Ovary (tissue), 9 donors: ENCODE data around the gene HTN3. TPM values are rescaled to one million over a fixed set of nuclear protein-coding genes. Genes with fewer than 3 reads are reported as not detected.

Experiments
- DNase-seq, 5 donors: peaks; one replicate each; pipeline ENCODE4 v3.0.0-alpha.2; 2019 to 2020
- H3K27ac ChIP-seq, 2 donors: fragments of 200-600 bp; one replicate each; pipeline versions ENCODE4 v1.5.1 to v1.8.0; 2019 to 2022
- H3K27me3 ChIP-seq: fragments of 200-600 bp; one replicate; pipeline ENCODE4 v1.8.0; 2022
- H3K36me3 ChIP-seq: fragments of 200-600 bp; sonication (generic); one replicate; pipeline ENCODE4 v1.5.1; 2019
- H3K4me1 ChIP-seq: one replicate; pipeline ENCODE4 v1.8.1; 2013; ENCODE audit warnings: mild to moderate bottlenecking, moderate library complexity; ENCODE audit not compliant: insufficient read depth
- H3K4me3 ChIP-seq: fragments of 200-600 bp; sonication (generic); one replicate; pipeline ENCODE4 v1.5.1; 2017
- H3K9me3 ChIP-seq, 2 donors: fragments of 200-600 bp in 1 of 2; sonication (generic) in 1 of 2; one replicate each; pipeline versions ENCODE4 v1.5.1 to v1.8.1; 2013 to 2019; ENCODE audit warnings: mild to moderate bottlenecking in 1 of 2, moderate library complexity in 1 of 2
- EP300 ChIP-seq: sonication (generic); formaldehyde crosslinking; IDR thresholded peaks from one replicate; pipeline ENCODE4 v1.6.1; 2017; ENCODE audit warnings: antibody characterized with exemption
- POLR2A ChIP-seq: fragments of 450-650 bp; IDR thresholded peaks from one replicate; pipeline ENCODE4 v1.6.1; 2017; ENCODE audit warnings: antibody characterized with exemption, mild to moderate bottlenecking, moderate library complexity
- WGBS, 3 donors: extraction: QIAGEN DNeasy Blood & Tissue Kit in 1 of 3; methylation state at CpG; one replicate each; pipeline versions ENCODE4 v1.1.5 to v1.1.7; 2013 to 2017; 5-methylcytosine and 5-hydroxymethylcytosine counted together
- intact Hi-C, 4 donors: fragments of 100-400 bp; cut with DNase I; formaldehyde crosslinking; loops; one replicate each; pipeline versions ENCODE4 v1.11.0 to v1.15.1; 2022 to 2023
- polyA plus RNA-seq, 2 donors: library from polyadenylated mRNA; stranded (reverse); fragments of 200-250 nt in 1 of 2; fragments of 350-450 nt in 1 of 2; fragmentation: Illumina TruSeq in 1 of 2; extraction: RNeasy Lipid Tissue Mini Kit (QIAGEN cat#74804) in 1 of 2; gene quantifications; one replicate each; pipeline ENCODE4 v1.2.3, GENCODE V29; 2013 to 2014
- total RNA-seq, 7 donors: library from RNA; depleted of rRNA in 2 of 7; stranded (reverse); fragments of >200 nt in 2 of 7; fragmentation: NEBNext Ultra II Directional in 3 of 7; extraction: Animal tissue kit (Norgen Biotek cat#: 25700) in 3 of 7; gene quantifications; one replicate each; pipeline versions ENCODE4 v1.1.0 to v1.2.4, GENCODE V29; 2016 to 2023
- TF ChIP-seq, protein P1 (sequence below), 3 donors: fragments of 450-650 bp in 2 of 3; fragments of 200-600 bp in 1 of 3; IDR thresholded peaks; one replicate each; pipeline versions ENCODE4 v1.5.1 to v1.8.0; 2016 to 2022; ENCODE audit warnings: antibody characterized with exemption in 3 of 3, mild to moderate bottlenecking in 1 of 3
- donor health status: DM: no; HTN: no; CAD: no; lungs with moderate emphysema.
- donor health status: DM: no; HTN: no; CAD: no.
- donor health status: Bipolar disorder and iron deficiency.
- donor health status: DM: yes; HTN: yes; CAD: no.
- donor health status: DM: no; HTN: no; CAD: no.
- donor health status: DM: yes; HTN: yes; CAD: no.

HTN3 gene
- total and polyA plus RNA-seq, 9 donors: not detected

DNA sequence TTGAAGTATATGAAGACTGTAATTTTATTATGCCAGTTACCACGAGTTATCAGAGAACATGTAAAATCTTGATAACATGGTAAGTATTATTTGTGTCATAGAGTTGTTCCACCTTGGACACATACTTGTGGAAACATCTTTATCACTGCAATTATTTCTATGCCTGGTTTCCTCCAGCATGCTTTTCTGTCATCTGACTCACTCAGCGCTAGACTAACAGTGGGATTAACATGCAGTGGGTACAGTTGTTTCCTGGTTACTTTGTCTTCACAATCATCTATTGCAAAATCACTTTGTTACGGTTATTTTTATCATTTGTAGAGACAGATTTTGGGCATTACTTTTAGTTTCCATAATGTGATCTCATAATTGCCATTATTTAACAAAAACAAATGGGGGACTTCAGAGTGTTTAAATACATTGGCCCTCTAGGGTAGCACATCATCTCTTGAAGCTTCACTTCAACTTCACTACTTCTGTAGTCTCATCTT, 32.7 kb upstream of the HTN3 start, which contains the start of gene STATH:
Gene STATH (plus strand): TSS at position 441 of the 491 bp plus-strand sequence. CDS start 2,472 bp downstream, outside the sequence.
- TF ChIP-seq, protein P1, sequence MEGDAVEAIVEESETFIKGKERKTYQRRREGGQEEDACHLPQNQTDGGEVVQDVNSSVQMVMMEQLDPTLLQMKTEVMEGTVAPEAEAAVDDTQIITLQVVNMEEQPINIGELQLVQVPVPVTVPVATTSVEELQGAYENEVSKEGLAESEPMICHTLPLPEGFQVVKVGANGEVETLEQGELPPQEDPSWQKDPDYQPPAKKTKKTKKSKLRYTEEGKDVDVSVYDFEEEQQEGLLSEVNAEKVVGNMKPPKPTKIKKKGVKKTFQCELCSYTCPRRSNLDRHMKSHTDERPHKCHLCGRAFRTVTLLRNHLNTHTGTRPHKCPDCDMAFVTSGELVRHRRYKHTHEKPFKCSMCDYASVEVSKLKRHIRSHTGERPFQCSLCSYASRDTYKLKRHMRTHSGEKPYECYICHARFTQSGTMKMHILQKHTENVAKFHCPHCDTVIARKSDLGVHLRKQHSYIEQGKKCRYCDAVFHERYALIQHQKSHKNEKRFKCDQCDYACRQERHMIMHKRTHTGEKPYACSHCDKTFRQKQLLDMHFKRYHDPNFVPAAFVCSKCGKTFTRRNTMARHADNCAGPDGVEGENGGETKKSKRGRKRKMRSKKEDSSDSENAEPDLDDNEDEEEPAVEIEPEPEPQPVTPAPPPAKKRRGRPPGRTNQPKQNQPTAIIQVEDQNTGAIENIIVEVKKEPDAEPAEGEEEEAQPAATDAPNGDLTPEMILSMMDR (IDR thresholded peaks at IDR 0.05): no peak
- TF ChIP-seq EP300 (no peak), POLR2A (no peak)
- Histone ChIP-seq H3K4me1 (no peaks in the 10 kb centered on the region), H3K36me3 (no peaks in the 10 kb centered on the region), H3K4me3 (no peak within 1 kb of the TSS), H3K9me3 (no peaks in the 10 kb centered on the region), H3K27me3 (no peaks in the 10 kb centered on the region), H3K27ac (no peak within 1 kb of the TSS)
- intact Hi-C loops: no loop called here
- 68 to 79% (median 77%) methylated on average over 3 of the region's 3 CpGs for WGBS, 3 donors
- no peak for DNase-seq

DNA sequence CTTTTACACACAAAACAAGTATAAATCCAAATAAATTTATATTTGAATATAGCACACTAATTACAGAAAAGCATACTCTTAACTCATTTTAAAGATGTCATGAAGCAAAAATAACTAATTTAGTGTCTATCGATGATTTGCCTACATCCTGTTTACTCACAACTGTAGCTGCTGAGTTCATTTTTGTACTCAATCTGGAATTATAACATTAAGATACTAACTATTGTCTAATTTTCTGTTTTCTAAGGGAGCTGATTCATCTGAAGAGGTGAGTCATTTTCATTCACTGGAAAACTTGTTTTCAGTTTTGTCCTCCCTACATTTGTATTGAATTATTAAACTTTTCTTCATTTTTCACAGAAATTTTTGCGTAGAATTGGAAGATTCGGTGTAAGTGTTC, 28.8 kb upstream of the HTN3 start:
- H3K4me3 ChIP-seq: no peak overlapping the region
- intact Hi-C loops: no loop called here
- H3K36me3 ChIP-seq: no peaks in the 10 kb centered on the region
- DNase-seq: no peak
- H3K27ac ChIP-seq: no peak overlapping the region
- H3K4me1 ChIP-seq: no peaks in the 10 kb centered on the region
- H3K9me3 ChIP-seq: no peaks in the 10 kb centered on the region
- 69 to 71% (median 71%) methylated on average over 3 of the region's 3 CpGs for WGBS, 3 donors
- H3K27me3 ChIP-seq: no peaks in the 10 kb centered on the region
- TF ChIP-seq, protein P1 (IDR thresholded peaks at IDR 0.05): no peak
- no peak for TF ChIP-seq EP300
- no peak for TF ChIP-seq POLR2A

DNA sequence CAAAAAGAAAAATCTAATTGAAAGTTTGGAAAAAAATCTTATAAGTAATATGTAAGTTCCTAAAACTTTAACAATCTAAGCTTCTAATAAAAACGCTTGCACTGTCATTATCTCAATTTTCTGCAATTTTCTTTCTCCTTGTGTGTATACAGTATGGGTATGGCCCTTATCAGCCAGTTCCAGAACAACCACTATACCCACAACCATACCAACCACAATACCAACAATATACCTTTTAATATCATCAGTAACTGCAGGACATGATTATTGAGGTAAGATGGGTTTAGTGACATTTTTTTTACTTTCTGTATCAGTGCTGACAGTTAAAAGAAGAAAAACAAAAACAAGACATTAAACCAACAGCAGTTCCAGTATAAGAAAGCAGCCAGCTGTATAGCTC, 27.5 kb upstream of the HTN3 start:
- H3K27ac ChIP-seq: no peak overlapping the region
- no peaks in the 10 kb centered on the region for H3K36me3 ChIP-seq
- no peak for TF ChIP-seq EP300
- TF ChIP-seq POLR2A: no peak
- TF ChIP-seq, protein P1 (IDR thresholded peaks at IDR 0.05): no peak
- no peaks in the 10 kb centered on the region for H3K4me1 ChIP-seq
- no peak overlapping the region for H3K4me3 ChIP-seq
- no peak for DNase-seq
- H3K9me3 ChIP-seq: no peaks in the 10 kb centered on the region
- H3K27me3 ChIP-seq: no peaks in the 10 kb centered on the region
- 76 to 85% (median 80%) methylated on average over 1 of the region's 1 CpG for WGBS, 3 donors
- intact Hi-C loops: no loop called here

DNA sequence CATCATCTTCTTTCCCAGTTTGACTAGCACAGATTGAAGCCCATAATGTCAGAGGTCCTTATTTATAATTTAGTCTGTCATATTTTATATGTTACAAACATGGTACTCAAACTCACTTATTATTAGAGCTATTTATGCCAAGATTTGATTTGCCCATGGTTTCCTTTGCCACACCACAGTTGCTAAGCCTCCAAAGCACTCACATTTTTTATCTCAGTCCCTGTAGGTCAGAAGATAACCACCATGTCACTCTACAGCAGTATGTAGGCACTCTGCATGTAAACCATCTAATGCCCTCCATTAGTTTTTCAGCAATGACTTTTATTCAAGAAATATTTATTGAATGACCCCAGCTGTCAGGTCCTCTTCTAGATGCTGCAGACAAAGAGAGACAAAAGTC, 25.8 kb upstream of the HTN3 start:
- no peaks in the 10 kb centered on the region for H3K27me3 ChIP-seq
- no peak for TF ChIP-seq EP300
- TF ChIP-seq POLR2A: no peak
- TF ChIP-seq, protein P1 (IDR thresholded peaks at IDR 0.05): no peak
- no peak for DNase-seq
- no peaks in the 10 kb centered on the region for H3K36me3 ChIP-seq
- H3K4me1 ChIP-seq: no peaks in the 10 kb centered on the region
- intact Hi-C loops: no loop called here
- no peak overlapping the region for H3K27ac ChIP-seq
- no peak overlapping the region for H3K4me3 ChIP-seq
- no peaks in the 10 kb centered on the region for H3K9me3 ChIP-seq
